NCI-H128 (cell line): Measurements from ENCODE around the gene IFIT2.
"Not testable (repeated sequence)": the region's sequence is repeated elsewhere in the genome, so short reads cannot be mapped to it uniquely, and the experiment has no call there.

Experiments used
- DNase-seq: peaks from one replicate; lab custom pipeline; 2025; ENCODE audit not compliant: unreplicated experiment; lab: John Stamatoyannopoulos, UW

IFIT2 gene

GRCh38 chr10:89279421-89279869, 22.4 kb upstream of the IFIT2 start:
- no peak for DNase-seq

GRCh38 chr10:89280508-89280907, 21.3 kb upstream of the IFIT2 start:
- DNase-seq, result no peak

- DNase-seq, result no peak
These were observed 20.0 kb upstream of the IFIT2 start for GRCh38 chr10:89281606-89282395.

- DNase-seq, result no peak
These were observed 18.6 kb upstream of the IFIT2 start for GRCh38 chr10:89283025-89283935.

- DNase-seq, result no peak
These were observed 17.8 kb upstream of the IFIT2 start for GRCh38 chr10:89283936-89284475.

- not testable (repeated sequence) for DNase-seq
These were observed 17.1 kb upstream of the IFIT2 start for GRCh38 chr10:89284711-89285110.

GRCh38 chr10:89285303-89285702, 16.5 kb upstream of the IFIT2 start:
- DNase-seq, result not testable (repeated sequence)

- no peak for DNase-seq
These were observed 7.1 kb upstream of the IFIT2 start for GRCh38 chr10:89294721-89295239.

GRCh38 chr10:89295597-89295996, 6.2 kb upstream of the IFIT2 start:
- no peak for DNase-seq

- DNase-seq, result no peak
These were observed 5.6 kb upstream of the IFIT2 start for GRCh38 chr10:89296220-89296648.

GRCh38 chr10:89297356-89297755, 4.5 kb upstream of the IFIT2 start:
- no peak for DNase-seq

- DNase-seq, result no peak
These were observed 4.1 kb upstream of the IFIT2 start for GRCh38 chr10:89297791-89298190.

- DNase-seq, result no peak
These were observed 2.8 kb upstream of the IFIT2 start for GRCh38 chr10:89299031-89299430.

- DNase-seq, result no peak
These were observed 614 bp upstream of the IFIT2 start for GRCh38 chr10:89301232-89301631.

- no peak for DNase-seq
These were observed 779 bp downstream of the IFIT2 start for GRCh38 chr10:89302625-89303024.

GRCh38 chr10:89303161-89303560, 1.3 kb downstream of the IFIT2 start:
- no peak for DNase-seq

GRCh38 chr10:89304026-89304425, 2.2 kb downstream of the IFIT2 start:
- DNase-seq, result no peak

GRCh38 chr10:89304446-89304845, 2.6 kb downstream of the IFIT2 start:
- DNase-seq, result no peak

GRCh38 chr10:89304925-89305324, 3.1 kb downstream of the IFIT2 start:
- no peak for DNase-seq

GRCh38 chr10:89305766-89306433, 4.1 kb downstream of the IFIT2 start:
- no peak for DNase-seq
